HEK293 (cell line): ENCODE results near the gene TPM1.

Experiments used
- CTCF ChIA-PET: fragments of 350-600 bp; formaldehyde crosslinking; extraction: SDS; loops from one replicate; lab custom pipeline; 2021; ENCODE audit warnings: antibody characterized with exemption; lab: Yijun Ruan, JAX
- POLR2A ChIA-PET: fragments of 300-600 bp; formaldehyde crosslinking; extraction: SDS; loops from one replicate; lab custom pipeline; 2020; ENCODE audit warnings: antibody characterized with exemption, inconsistent platforms; lab: Yijun Ruan, JAX
- H3K27ac ChIP-seq: fragments of 200-500 bp; sonication (Bioruptor generic); 2 replicates; pipeline ENCODE4 v1.5.1; 2014; ENCODE audit warnings: low read depth, low read length, control low read depth, inconsistent platforms; ENCODE audit errors: extremely low read depth
- H3K36me3 ChIP-seq, 2 experiments: fragments of 200-500 bp in 1 of 2; sonication (Bioruptor generic) in 1 of 2; 1 replicate in 1 of 2; 2 replicates in 1 of 2; pipeline ENCODE4 v1.5.1; 2014 to 2017; ENCODE audit warnings: inconsistent platforms in 2 of 2, low read length in 2 of 2; ENCODE audit not compliant: control insufficient read depth in 2 of 2, insufficient read depth in 1 of 2
- H3K4me1 ChIP-seq: fragments of 200-500 bp; sonication (Bioruptor generic); 2 replicates; pipeline ENCODE4 v1.5.1; 2014; ENCODE audit warnings: mild to moderate bottlenecking, low read length, inconsistent platforms; ENCODE audit not compliant: control insufficient read depth, insufficient read depth
- H3K4me3 ChIP-seq: 2 replicates; pipeline ENCODE4 v1.5.1; 2011; ENCODE audit warnings: low read depth, mild to moderate bottlenecking, control low read depth, low read length, moderate library complexity
- H3K9me3 ChIP-seq: fragments of 200-500 bp; sonication (Bioruptor generic); 2 replicates; pipeline ENCODE4 v1.5.1; 2014; ENCODE audit warnings: low read depth, low read length, inconsistent platforms; ENCODE audit not compliant: control insufficient read depth, insufficient read depth
- BCL6B ChIP-seq: fragments of 450-650 bp; formaldehyde crosslinking; IDR thresholded peaks from 2 replicates; pipeline ENCODE4 v1.5.1; 2017; ENCODE audit warnings: missing biosample characterization, missing genetic modification characterization
- EGR2 ChIP-seq: fragments of 450-650 bp; formaldehyde crosslinking; IDR thresholded peaks from 2 replicates; pipeline ENCODE4 v1.5.1; 2016; ENCODE audit warnings: low read depth, missing biosample characterization, missing genetic modification characterization
- GLI2 ChIP-seq: fragments of 450-650 bp; formaldehyde crosslinking; IDR thresholded peaks from 2 replicates; pipeline ENCODE4; 2017; ENCODE audit warnings: missing biosample characterization, missing genetic modification characterization, low read depth, borderline replicate concordance
- GLIS2 ChIP-seq: fragments of 450-650 bp; formaldehyde crosslinking; IDR thresholded peaks from 2 replicates; pipeline ENCODE4 v1.5.1; 2016; ENCODE audit warnings: missing biosample characterization, missing genetic modification characterization
- MEIS1 ChIP-seq: sonication (generic); formaldehyde crosslinking; IDR thresholded peaks from 2 replicates; pipeline ENCODE4 v1.8.1; 2022; ENCODE audit warnings: missing genetic modification reagents, mild to moderate bottlenecking, borderline replicate concordance
- REST ChIP-seq: fragments of 450-650 bp; formaldehyde crosslinking; IDR thresholded peaks from 2 replicates; pipeline ENCODE4 v1.5.1; 2016; ENCODE audit warnings: missing biosample characterization, missing genetic modification characterization
- ZNF114 ChIP-seq: fragments of 450-650 bp; formaldehyde crosslinking; IDR thresholded peaks from 2 replicates; pipeline ENCODE4 v1.5.0; 2017; ENCODE audit warnings: missing biosample characterization, missing genetic modification characterization
- ZNF16 ChIP-seq: fragments of 450-650 bp; formaldehyde crosslinking; IDR thresholded peaks from 2 replicates; pipeline ENCODE4 v1.5.1; 2016; ENCODE audit warnings: low read depth, missing biosample characterization, missing genetic modification characterization
- ZNF239 ChIP-seq: fragments of 450-650 bp; formaldehyde crosslinking; IDR thresholded peaks from 2 replicates; pipeline ENCODE4 v1.5.1; 2016; ENCODE audit warnings: missing biosample characterization, missing genetic modification characterization
- ZNF280C ChIP-seq: fragments of 450-650 bp; formaldehyde crosslinking; IDR thresholded peaks from 2 replicates; pipeline ENCODE4 v1.5.1; 2016; ENCODE audit warnings: missing biosample characterization, missing genetic modification characterization
- ZNF280D ChIP-seq: fragments of 450-650 bp; formaldehyde crosslinking; IDR thresholded peaks from 2 replicates; pipeline ENCODE4 v1.5.1; 2016; ENCODE audit warnings: missing biosample characterization, missing genetic modification characterization
- ZNF335 ChIP-seq: fragments of 450-650 bp; formaldehyde crosslinking; conservative IDR thresholded peaks from 2 replicates; pipeline ENCODE4 v1.5.1; 2016; ENCODE audit warnings: missing biosample characterization, missing genetic modification characterization
- ZNF362 ChIP-seq: fragments of 450-650 bp; formaldehyde crosslinking; IDR thresholded peaks from 2 replicates; pipeline ENCODE4 v1.5.1; 2016; ENCODE audit warnings: missing biosample characterization, missing genetic modification characterization
- ZNF416 ChIP-seq: fragments of 450-650 bp; formaldehyde crosslinking; IDR thresholded peaks from 2 replicates; pipeline ENCODE4 v1.5.1; 2016; ENCODE audit warnings: missing biosample characterization, missing genetic modification characterization
- ZNF433 ChIP-seq: fragments of 450-650 bp; formaldehyde crosslinking; IDR thresholded peaks from 2 replicates; pipeline ENCODE4 v1.5.1; 2016; ENCODE audit warnings: missing biosample characterization, missing genetic modification characterization, low read depth
- ZNF48 ChIP-seq: fragments of 450-650 bp; formaldehyde crosslinking; IDR thresholded peaks from 2 replicates; pipeline ENCODE4 v1.5.1; 2016; ENCODE audit warnings: missing biosample characterization, missing genetic modification characterization
- ZNF558 ChIP-seq: fragments of 450-650 bp; formaldehyde crosslinking; IDR thresholded peaks from 2 replicates; pipeline ENCODE4 v1.5.1; 2016; ENCODE audit warnings: missing biosample characterization, missing genetic modification characterization
- ZNF561 ChIP-seq: fragments of 450-650 bp; IDR thresholded peaks from 2 replicates; pipeline ENCODE4 v1.5.1; 2018; ENCODE audit warnings: missing biosample characterization, missing genetic modification characterization, borderline replicate concordance
- ZNF600 ChIP-seq: fragments of 450-650 bp; formaldehyde crosslinking; IDR thresholded peaks from 2 replicates; pipeline ENCODE4 v1.5.1; 2016; ENCODE audit warnings: missing biosample characterization, missing genetic modification characterization
- ZNF624 ChIP-seq: fragments of 450-650 bp; formaldehyde crosslinking; IDR thresholded peaks from 2 replicates; pipeline ENCODE4 v1.5.1; 2017; ENCODE audit warnings: missing biosample characterization, missing genetic modification characterization
- ZNF660 ChIP-seq: fragments of 450-650 bp; IDR thresholded peaks from 2 replicates; pipeline ENCODE4 v1.5.1; 2018; ENCODE audit warnings: missing biosample characterization, mild to moderate bottlenecking, missing genetic modification characterization
- ZSCAN16 ChIP-seq: fragments of 450-650 bp; formaldehyde crosslinking; IDR thresholded peaks from 2 replicates; pipeline ENCODE4 v1.5.1; 2016; ENCODE audit warnings: missing biosample characterization, missing genetic modification characterization
- ZSCAN18 ChIP-seq: fragments of 450-650 bp; formaldehyde crosslinking; IDR thresholded peaks from 2 replicates; pipeline ENCODE4 v1.5.1; 2016; ENCODE audit warnings: missing biosample characterization, missing genetic modification characterization

The TPM1 gene

GRCh38 chr15:63069616-63070090 is 27.1 kb downstream of the TPM1 start:
- no peaks in the 10 kb centered on the region for H3K4me1 ChIP-seq
- H3K4me3 ChIP-seq: no peak overlapping the region
- TF ChIP-seq ZNF335 (tag by site-specific recombination): no peak
- no peak for TF ChIP-seq ZNF280C (tag by site-specific recombination)
- no peak for TF ChIP-seq MEIS1
- TF ChIP-seq ZNF660: no peak
- TF ChIP-seq ZNF48 (tag by site-specific recombination): no peak
- no peak for TF ChIP-seq ZNF114 (tag by site-specific recombination)
- TF ChIP-seq ZNF416 (tag by site-specific recombination): no peak
- TF ChIP-seq ZNF558 (tag by site-specific recombination): no peak
- TF ChIP-seq GLIS2 (tag by site-specific recombination): no peak
- TF ChIP-seq REST (tag by site-specific recombination): no peak
- TF ChIP-seq ZSCAN18 (tag by site-specific recombination): no peak
- TF ChIP-seq ZSCAN16: no peak
- TF ChIP-seq ZNF16 (tag by site-specific recombination): no peak
- POLR2A ChIA-PET: no interaction called here
- CTCF ChIA-PET: no interaction called here
- H3K27ac ChIP-seq: no peak overlapping the region
- peaks cover 5 to 48% of the 10 kb centered on the region in 2 experiments for H3K36me3 ChIP-seq
- H3K9me3 ChIP-seq: no peaks in the 10 kb centered on the region

- POLR2A ChIA-PET: no interaction called here
- CTCF ChIA-PET: no interaction called here
- Histone ChIP-seq H3K4me3 (no peak overlapping the region), H3K36me3 (peaks cover 2 to 41% of the 10 kb centered on the region in 2 experiments), H3K9me3 (no peaks in the 10 kb centered on the region), H3K27ac (no peak overlapping the region), H3K4me1 (no peaks in the 10 kb centered on the region)
- no peak for TF ChIP-seq EGR2
- no peak for TF ChIP-seq ZNF624 (tag by site-specific recombination)
- TF ChIP-seq ZNF239: no peak
- TF ChIP-seq ZNF16 (tag by site-specific recombination): no peak
- TF ChIP-seq ZNF114 (tag by site-specific recombination): no peak
- no peak for TF ChIP-seq GLI2 (tag by site-specific recombination)
- TF ChIP-seq ZNF433 (tag by site-specific recombination): no peak
- TF ChIP-seq BCL6B (tag by site-specific recombination): no peak
- no peak for TF ChIP-seq ZNF600
- no peak for TF ChIP-seq ZNF362 (tag by site-specific recombination)
- no peak for TF ChIP-seq ZNF561
- TF ChIP-seq ZNF280D (tag by site-specific recombination): no peak
Observed at GRCh38 chr15:63070681-63071129, 28.2 kb downstream of the TPM1 start.
